Stimulated activated CD4-positive, alpha-beta T cell treated with anti-CD3 and anti-CD28 coated beads, TNF-alpha, amount 100 ng/mL, for 48 hours (primary cell): ENCODE data around the gene ARHGEF11.
A peak's percentile ranks its signal among the peaks of the same experiment; 100 is the strongest.

Source experiments
- DNase-seq, 3 donors: peaks; one replicate each; pipeline ENCODE4 v3.0.0-alpha.2; 2020; ENCODE audit warnings: low read depth in 3 of 3

ARHGEF11 gene

GRCh38 chr1:156910309-156910782 lies 135.2 kb downstream of the ARHGEF11 start:
- DNase-seq, result peak; percentile 34 to 68 (median 46)

DNA sequence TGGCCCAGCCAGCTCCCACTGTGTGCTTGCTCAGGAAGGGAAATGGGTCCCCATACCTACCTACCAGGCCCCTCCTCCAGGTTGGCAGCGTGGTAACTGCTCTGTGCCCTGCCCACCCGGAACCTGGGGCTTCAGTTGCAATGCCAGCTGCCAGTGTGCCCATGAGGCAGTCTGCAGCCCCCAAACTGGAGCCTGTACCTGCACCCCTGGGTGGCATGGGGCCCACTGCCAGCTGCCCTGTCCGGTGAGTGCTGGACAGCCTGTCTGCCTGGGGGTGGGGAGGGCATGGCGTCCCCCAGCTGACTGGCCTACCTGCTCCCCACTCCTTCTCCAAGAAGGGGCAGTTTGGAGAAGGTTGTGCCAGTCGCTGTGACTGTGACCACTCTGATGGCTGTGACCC lies 135.9 kb downstream of the ARHGEF11 start:
- DNase-seq, result no peak

- DNase-seq, result no peak
Observed at GRCh38 chr1:156908955-156909354, 136.6 kb downstream of the ARHGEF11 start.

DNA sequence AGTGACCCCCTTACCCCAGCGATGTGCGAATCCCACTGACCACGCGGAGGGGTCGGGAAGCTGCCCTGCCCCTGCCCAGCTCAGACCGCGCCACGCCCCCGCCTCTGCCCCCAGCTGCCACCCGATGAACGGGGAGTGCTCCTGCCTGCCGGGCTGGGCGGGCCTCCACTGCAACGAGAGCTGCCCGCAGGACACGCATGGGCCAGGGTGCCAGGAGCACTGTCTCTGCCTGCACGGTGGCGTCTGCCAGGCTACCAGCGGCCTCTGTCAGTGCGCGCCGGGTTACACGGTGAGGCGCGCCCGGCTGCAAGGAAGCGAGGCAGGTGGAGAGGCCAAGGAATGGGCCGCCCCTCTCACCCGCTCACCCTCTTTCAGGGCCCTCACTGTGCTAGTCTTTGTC lies 137.0 kb downstream of the ARHGEF11 start:
- no peak for DNase-seq

GRCh38 chr1:156906206-156906906 lies 139.2 kb downstream of the ARHGEF11 start:
- no peak for DNase-seq

GRCh38 chr1:156905651-156906050 lies 139.9 kb downstream of the ARHGEF11 start:
- no peak for DNase-seq

DNA sequence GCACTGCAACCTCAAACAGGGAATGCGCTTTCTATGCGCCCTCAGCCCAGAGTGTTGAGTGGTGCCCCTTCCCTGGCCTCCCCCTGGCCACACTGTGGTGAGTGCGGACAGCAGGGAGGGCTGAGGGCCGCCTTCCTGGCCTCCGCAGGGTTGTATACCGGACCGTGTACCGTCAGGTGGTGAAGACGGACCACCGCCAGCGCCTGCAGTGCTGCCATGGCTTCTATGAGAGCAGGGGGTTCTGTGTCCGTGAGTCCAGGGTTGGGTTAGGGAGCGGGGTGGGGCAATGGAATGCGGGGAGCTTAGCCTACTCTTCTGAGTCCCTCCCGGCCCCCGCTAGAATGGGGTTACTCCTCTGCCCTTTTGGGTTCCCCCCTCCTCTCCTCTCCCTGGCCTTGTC lies 140.4 kb downstream of the ARHGEF11 start:
- no peak for DNase-seq

- DNase-seq, result no peak
Observed at GRCh38 chr1:156904187-156904959, 141.2 kb downstream of the ARHGEF11 start.

DNA sequence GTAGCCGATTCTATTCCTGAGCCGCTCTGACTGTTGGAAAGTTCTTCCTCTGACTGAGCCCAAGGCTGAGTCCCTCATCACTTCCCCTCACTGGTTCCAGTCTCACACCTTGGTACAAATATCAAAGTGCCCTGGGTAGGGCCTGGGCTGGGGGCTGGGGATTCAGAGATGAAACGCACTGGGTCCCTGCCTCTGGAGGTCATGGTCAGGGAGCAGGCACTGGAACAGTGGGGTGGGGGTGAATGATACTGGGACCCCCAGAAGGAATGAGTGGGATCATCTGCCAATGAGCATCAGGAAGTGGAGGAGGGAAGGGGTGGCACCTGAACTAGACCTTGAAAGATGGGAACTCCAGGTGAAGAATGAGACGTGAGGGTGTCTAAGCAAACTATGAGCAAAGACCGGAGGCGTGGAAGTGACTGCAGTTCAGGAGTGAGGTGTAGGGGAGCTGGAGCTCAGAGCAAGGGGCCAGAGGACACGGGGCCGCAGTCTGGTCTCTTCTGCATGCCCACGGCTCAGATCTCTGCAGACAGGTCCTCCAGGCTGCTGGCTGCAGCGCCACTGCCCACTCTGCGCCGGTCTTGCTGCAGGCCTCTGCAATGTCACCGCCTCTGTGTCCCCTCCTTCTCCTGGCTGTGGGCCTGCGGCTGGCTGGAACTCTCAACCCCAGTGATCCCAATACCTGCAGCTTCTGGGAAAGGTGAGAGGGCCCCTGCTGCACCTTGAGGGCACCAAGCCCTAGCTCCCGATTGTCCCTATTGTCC lies 142.0 kb downstream of the ARHGEF11 start:
- no peak for DNase-seq

DNA sequence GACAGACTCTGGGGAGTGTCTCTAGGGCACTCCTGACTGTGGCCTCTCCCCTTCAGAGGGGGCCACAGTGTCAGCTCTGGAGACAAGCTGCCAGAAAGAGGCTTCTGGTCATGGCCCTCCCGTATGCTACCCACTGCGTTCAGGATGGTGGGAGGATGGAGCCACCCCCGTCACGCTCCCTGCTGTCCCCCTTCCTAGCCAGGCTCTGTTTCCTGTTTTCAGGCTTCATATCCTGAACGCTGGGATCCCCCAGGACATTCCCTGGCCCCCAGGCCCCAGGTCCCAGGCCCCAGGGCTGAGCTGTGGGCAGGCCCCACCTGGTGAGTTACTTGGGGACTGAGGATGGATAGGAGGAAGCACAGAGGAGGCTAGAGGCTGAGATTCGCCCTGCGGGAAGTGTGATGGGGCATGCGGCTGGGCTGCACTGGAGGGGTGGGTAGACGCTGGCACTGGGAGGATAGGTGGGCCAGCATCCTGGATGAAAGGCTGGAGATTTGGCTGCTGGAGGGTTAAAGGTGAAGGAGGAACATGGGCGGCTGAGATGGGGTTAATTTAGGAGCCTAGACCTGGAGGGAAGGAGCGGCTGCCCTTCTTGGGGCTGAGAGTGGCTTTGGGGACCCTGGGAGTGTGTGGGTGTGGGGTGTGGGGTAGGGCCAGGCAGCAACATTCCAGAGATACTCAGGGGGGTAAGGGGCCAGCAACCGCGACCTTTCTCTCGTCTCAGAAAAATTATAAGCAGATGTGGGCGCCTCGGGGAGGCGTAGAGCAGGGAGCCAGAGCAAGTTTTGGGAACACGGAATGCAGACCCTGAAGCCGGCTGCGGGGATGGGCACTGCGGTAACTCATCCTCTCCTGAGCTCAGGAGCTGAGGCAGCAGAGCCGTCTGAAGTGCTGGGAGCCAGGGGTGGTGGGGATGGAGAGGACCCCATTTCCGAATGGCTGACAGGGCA lies 143.3 kb downstream of the ARHGEF11 start:
- no peak for DNase-seq

GRCh38 chr1:156901590-156901900 lies 144.0 kb downstream of the ARHGEF11 start:
- no peak for DNase-seq

- no peak for DNase-seq
Observed at GRCh38 chr1:156900896-156901589, 144.5 kb downstream of the ARHGEF11 start.

- no peak for DNase-seq
Observed at GRCh38 chr1:156899956-156900718, 145.4 kb downstream of the ARHGEF11 start.

DNA sequence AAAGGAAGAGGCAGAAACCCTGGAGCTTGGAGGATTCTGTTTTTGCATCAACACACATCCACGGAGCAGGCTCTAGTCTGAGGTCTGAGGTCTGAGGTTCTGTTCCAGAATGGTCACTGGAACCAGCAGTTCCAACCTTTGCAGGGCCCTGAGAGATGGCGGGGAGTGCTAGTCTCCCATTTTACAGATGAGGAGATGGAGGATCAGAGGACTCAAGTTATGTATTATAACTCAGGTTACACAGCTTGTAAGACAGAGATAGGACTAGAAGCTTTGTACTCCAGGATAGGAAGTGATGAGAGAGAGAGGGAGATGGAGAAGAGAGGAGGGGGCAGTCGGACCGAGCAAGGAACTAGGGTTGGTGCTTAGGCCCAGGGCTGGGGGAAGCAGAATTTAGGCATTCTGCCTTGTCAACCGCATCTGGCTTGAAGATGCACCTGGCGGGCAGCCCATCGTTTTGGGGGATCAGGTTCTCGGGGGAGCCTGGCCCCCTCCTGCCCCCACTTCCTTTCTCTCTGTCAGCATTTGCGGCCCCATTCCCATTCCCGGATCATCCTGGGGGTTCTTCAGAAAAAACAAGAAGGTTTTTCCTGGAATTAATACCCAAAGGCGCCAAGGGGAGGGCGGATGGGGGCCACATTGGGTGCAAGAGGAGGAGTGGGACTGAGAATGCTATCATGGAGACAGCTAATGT lies 146.4 kb downstream of the ARHGEF11 start:
- no peak for DNase-seq

- DNase-seq, result no peak
Observed at GRCh38 chr1:156898161-156898566, 147.4 kb downstream of the ARHGEF11 start.

GRCh38 chr1:156897078-156897825 lies 148.3 kb downstream of the ARHGEF11 start:
- DNase-seq, result no peak

DNA sequence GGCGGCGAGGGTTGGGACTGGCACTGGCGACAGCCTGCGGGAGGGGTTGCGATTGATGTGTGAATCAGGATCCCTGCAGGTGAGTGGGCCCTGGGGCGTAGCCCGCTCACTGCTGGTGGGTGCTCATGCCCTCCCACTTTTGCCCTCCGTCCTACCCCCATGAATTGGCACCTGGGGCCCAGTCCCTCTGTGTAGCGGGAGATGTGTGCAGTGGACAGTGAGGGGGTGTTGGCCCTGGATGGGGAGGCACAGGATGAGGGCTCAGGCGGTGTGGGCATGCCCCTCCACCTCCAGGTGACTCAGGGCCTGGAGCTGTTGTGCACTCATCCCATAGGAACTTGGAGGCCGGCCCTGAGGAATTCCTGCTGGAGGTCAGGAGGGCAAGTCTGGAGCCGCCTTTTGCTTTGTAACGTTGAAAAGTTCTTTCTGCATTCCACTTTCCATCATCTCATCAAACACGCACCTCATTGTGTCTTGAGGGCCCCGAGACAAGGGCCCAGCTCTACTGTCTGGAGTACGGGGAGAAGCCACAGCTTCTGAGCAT lies 149.0 kb downstream of the ARHGEF11 start:
- no peak for DNase-seq

DNA sequence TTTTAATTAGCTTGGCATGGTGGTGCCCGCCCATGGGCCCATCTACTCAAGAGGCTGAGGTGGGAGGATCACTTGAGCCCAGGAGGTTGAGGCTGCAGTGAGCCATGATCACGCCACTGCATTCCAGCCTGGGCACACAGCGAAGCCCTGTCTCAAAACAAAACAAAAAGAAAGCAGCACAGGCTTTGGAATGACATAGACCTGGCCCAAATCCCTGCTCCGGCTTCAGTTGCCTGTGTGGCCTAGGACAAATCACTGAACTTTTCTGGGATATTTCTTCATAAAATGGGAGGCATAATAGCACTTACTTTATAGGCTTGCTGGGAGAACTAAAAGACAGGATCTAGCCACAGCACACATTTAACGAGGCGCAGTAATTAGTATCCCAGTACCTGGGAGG lies 149.6 kb downstream of the ARHGEF11 start:
- DNase-seq, result no peak

- DNase-seq, result no peak
Observed at GRCh38 chr1:156895455-156895812, 150.1 kb downstream of the ARHGEF11 start.
